Suprapubic skin (tissue), 4 donors: ENCODE measurements around the gene CENPN.
A peak's percentile ranks its signal among the peaks of the same experiment; 100 is the strongest.

ENCODE experiments used
- CTCF ChIP-seq, 2 donors: fragments of 200-600 bp in 1 of 2; fragments of 450-650 bp in 1 of 2; sonication (generic) in 1 of 2; IDR thresholded peaks; one replicate each; pipeline ENCODE4 v1.5.1; 2016 to 2019; ENCODE audit warnings: antibody characterized with exemption in 2 of 2, mild to moderate bottlenecking in 1 of 2, moderate library complexity in 1 of 2
- EP300 ChIP-seq: sonication (generic); formaldehyde crosslinking; IDR thresholded peaks from one replicate; pipeline ENCODE4 v1.6.1; 2017; ENCODE audit warnings: antibody characterized with exemption
- POLR2A ChIP-seq, 2 donors: fragments of 450-650 bp; IDR thresholded peaks; one replicate each; pipeline ENCODE4 v1.6.1; 2017; ENCODE audit warnings: antibody characterized with exemption in 2 of 2, mild to moderate bottlenecking in 2 of 2, moderate library complexity in 2 of 2
- POLR2AphosphoS5 ChIP-seq, 3 donors: sonication (generic); formaldehyde crosslinking; IDR thresholded peaks; one replicate each; pipeline ENCODE4 v1.6.1; 2017; ENCODE audit warnings: antibody characterized with exemption in 3 of 3

- TF ChIP-seq POLR2A (IDR thresholded peaks at IDR 0.05): peak in 1 of 2 donors; percentile 80
- no peak for TF ChIP-seq EP300
- no peak for TF ChIP-seq CTCF (IDR thresholded peaks at IDR 0.05)
- peak in 2 of 3 donors; percentile 75 to 78 for TF ChIP-seq POLR2AphosphoS5 (IDR thresholded peaks at IDR 0.05)
Observed at GRCh38 chr16:81077076-81077940, 70.3 kb downstream of the CENPN start, which contains the start of gene C16orf46.
